GM19467 (cell line): ENCODE results near the gene LCE1E.

Source experiments
- ATAC-seq: cut with Tn5 transposase; IDR thresholded peaks from one replicate; pipeline ENCODE4 v1.9.1; 2021; ENCODE audit warnings: mild to moderate bottlenecking, moderate library complexity; ENCODE audit not compliant: unreplicated experiment

The LCE1E gene, protein sequence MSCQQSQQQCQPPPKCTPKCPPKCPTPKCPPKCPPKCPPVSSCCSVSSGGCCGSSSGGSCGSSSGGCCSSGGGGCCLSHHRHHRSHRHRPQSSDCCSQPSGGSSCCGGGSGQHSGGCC

DNA sequence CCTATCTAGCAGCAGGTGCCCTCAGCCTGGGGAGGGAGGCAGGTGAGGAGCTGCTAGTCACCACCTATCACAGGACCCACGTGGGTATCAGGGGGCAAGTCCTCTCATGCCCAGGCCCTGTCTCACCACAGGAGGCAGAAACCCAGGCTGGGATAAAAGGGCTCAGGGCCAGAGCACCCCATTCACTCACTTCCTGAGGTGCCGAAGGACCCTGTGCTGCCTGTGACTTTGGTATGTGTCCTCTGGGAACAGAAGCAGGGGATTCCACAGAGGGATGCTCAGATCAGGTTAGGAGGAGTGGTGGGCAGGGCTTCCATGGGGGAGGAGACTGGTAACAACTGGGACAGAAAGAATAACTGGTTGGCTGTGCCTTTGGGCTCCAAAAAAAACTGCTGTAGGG is at the start of gene LCE1E:
Gene LCE1E (plus strand): TSS at position 181 of the 400 bp plus-strand sequence. CDS start 1,043 bp downstream, outside the sequence.
- no peak for ATAC-seq

DNA sequence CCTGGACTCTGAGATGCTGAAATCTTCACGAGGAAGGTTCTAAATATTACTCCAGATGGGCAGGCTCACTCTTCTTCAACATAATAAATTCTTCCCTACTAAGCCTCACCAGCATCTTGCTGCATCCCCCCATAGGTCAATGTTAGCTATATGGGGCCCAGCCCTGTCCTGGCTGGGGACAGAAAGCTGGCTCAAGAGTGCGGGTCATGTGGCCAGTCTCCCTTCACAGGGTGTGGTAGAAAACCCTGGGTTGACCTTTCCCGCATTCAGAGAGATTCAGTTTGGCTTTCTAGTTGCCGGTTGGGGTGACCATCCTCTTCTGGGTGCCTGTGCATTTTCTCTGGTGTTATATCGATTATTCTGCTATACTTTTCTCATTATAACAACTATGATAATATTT is 48.1 kb upstream of the LCE1E start:
- ATAC-seq = no peak

DNA sequence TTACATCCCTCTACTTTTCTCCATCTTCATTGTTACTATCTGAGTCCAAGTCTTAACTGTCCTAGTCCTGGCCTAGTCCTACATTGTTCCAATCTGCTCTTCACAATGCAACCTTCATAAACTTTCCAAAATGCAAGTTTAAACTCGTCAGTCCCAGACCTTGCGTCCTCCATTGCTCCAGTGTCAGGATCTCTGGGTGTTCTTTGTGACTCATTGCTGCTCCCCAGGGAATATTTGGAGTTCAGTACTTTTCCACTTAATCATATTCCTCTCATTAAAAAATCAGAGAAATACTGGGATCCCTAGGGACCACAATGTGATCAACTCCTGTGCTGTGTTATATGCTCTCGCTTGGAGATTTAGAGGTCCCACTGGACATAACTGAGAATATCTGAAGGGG is 46.2 kb upstream of the LCE1E start:
- no peak for ATAC-seq

DNA sequence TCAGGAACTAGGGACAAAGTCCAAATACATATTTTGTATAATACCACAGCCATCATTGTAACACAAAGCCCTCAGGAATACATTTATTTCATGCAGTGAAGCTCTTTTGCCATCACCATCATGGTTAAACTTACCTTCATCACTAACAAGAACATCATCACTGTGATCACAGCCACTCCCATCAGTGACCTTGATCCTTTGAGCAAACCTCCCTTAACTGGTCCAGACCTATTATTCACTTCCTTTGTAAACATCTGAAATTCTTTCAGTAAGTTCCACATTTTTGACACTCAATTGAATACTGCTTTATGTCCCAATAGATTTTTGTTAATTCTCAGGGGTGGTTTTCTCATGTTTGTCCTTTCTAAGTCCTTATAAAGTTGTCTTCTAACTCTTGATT is 44.4 kb upstream of the LCE1E start:
- no peak for ATAC-seq

DNA sequence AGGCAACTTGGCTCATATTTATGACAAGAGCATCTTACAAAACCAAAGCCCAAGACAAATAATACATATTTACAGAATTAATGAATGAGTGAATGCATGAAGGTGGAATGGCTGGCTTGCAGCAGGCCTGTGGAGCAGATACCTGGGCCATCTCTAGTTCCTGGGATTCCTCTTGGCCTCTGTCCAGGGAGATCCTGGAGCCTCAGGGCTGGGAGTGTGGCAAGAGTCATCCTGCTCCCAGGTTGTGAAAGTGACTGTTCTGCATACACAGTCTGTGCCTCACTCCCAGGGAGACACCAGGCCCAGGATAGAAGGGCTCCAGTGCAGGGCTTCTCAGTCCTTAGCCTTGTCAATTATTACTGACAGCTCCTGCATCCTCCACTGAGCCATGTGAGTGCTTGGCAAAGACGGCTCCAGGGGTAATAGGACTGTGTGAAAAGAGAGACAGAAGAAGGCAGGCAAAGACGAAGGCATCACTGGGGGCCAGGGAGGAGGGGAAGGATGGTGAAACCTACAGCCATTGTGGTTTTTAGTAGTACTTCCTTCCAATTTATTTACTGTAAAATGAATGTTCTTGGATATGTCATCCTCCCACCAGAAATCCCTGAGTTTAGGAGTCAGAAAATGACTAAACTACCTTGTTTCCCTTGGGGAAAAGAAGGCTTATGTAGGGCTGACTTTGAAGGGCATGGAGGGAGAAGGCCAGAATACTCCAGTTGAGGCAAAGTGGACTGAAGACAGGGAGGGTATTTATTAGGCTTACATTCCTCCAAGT is 42.5 kb upstream of the LCE1E start:
- no peak for ATAC-seq

DNA sequence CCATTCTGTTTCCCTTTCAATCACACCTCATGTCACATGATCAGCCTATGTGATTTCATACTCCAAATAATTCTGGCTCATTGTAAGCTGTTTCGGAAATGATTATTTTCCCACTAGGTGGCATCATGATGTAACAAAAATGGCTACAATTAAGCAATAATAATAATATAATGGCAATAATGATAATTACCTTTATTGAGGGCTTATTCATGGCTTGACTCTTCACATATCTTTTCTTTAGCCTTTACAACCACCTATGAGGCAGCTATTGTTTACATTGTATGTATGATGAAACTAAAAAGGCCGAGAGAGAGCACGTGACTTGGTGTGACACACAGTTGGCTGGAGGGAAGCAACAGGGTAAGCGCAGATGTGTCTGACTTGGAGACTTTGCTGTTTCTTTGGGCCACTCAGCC is 40.8 kb upstream of the LCE1E start:
- no peak for ATAC-seq

DNA sequence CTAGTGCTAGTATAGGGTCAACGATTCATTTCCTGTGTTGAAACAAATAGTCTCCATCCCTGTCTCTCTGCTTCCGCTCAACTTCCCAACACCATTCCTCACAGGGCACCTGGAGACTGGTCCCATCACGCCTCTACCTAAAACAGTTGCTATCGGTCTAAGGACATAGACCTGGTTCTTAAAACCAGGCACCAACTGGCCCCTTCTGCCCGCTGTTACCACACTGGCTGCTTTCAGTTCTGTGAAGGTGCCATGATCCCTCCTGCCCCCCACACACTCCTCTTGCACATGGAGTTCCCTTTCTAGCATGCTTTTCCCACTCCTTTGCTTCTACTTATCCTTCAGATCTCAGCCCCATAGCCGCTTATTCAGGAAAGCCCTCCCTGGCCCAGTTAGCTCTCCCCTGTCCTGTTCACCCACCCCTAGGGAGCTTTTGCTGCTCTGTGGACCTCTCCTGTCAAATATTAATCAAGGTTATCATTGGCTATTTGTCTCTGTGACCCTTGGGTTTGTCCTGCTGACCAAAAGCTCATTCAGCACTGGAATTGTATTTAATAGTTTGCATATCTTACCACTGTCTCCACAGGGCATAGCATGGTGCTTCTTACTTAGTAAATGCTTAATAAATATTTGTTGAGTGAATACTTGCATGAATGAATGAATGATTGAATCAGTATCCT is 40.2 kb upstream of the LCE1E start:
- ATAC-seq = no peak

DNA sequence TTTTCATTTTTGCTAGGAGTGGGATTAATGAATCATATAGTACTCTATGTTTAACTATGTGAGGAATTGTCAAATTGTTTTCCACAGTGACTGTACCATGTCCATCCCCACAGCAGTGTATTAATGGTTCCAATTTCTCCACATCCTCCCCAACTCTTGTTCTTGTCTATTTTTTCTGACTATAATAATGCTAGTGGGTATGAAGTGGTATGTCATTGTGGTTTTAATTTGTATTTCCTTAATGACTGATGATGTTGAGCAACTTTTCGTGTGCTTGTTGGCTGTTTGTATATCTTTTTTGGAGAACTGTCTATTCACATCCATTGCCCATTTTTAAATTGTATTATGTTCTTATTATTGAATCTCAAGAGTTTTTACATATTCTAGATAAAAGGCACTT is 38.2 kb upstream of the LCE1E start:
- ATAC-seq = no peak

DNA sequence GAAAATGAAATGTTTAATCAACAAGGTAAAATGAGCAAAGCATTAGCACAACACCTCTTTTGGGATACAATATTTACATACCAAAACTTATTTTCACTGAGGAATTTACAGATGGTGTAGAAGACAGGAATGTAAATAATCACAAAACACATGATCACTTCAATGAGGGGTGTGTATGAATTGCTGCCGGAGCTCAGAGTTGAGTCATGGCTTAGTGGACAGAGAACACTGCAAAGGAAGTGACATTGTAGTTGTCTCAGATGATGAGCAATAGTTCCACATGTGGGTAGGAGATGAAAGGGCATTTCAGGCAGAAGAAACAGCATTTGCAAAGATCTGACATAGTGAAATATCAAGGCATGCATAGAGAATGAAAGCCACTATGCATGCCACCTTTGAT is 33.8 kb upstream of the LCE1E start:
- ATAC-seq = no peak

DNA sequence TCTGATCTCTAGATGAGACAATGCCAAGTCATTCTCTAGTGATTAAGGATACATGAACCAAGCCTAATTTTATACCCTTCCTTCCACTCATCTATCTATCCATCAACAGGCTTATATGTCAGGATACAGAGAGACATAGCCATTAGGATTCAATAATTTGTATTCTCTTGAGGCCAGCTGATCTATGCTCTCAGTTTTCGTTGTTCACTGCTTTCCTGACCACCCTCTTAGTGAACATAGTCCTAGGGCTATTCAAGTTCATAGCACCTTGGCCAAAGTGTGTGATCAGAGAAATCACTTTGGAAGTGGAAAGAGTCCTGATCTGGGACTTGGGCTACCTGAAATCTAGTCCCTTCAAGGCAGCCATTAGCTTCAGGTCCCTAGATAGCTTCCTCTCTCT is 32.5 kb upstream of the LCE1E start:
- ATAC-seq = no peak

DNA sequence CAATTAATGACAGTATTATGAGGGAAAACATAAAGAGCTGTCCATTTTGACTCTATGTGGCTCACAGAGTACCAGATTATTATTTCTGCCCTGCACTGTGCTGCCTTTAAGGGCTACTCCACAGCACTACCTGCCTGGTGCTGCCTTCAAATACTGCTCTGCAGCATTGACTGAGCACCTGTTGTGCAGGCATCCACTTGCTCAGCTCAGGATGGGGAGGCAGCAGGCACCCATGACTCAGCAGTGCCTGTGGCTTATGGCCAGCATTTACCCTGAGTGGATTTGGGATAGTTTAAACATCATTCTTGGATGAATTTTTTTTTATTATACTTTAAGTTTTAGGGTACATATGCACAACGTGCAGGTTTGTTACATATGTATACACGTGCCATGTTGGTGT is 29.2 kb upstream of the LCE1E start:
- ATAC-seq = no peak

DNA sequence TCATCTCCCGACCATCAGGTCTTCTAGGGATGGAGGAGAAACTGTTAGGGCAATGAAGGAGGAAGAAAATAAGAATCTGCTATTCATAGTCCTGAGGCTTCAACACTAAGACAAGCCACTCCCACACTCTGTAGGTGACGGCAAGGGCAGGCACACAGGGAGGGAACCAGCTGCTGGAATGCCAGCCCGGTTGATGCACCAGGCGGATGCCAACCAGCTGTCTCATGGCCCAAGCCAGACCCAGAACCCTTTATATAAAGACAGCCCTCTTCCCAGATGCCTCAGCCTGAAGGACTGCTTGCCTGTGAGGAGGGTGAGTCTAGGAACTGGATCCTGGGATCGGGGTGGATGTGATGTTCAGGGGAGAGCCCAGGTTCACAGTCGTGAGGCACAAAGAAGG is 28.3 kb upstream of the LCE1E start, which contains the start of gene KPRP:
Gene KPRP (plus strand): TSS at position 279 of the 400 bp plus-strand sequence. CDS start 1,564 bp downstream, outside the sequence.
- no peak for ATAC-seq

DNA sequence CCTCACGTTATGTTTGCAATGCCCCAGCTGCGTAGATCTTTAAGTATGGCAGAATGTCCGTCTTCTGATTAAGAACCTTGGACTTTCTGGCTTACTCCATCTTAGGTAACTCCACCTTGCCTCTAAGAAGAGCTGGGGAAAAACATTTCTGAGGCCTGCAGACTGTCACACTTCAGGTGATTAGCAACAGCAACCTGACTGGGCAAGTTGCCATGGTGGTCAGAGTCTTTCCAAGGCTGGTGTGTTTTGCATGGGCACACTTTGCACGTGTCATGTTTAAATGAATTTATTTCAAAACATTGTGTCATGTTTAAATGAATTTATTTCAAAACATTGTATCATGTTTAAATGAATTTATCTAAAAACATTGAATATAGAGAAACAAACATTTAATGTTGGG is 27.4 kb upstream of the LCE1E start:
- ATAC-seq = no peak

DNA sequence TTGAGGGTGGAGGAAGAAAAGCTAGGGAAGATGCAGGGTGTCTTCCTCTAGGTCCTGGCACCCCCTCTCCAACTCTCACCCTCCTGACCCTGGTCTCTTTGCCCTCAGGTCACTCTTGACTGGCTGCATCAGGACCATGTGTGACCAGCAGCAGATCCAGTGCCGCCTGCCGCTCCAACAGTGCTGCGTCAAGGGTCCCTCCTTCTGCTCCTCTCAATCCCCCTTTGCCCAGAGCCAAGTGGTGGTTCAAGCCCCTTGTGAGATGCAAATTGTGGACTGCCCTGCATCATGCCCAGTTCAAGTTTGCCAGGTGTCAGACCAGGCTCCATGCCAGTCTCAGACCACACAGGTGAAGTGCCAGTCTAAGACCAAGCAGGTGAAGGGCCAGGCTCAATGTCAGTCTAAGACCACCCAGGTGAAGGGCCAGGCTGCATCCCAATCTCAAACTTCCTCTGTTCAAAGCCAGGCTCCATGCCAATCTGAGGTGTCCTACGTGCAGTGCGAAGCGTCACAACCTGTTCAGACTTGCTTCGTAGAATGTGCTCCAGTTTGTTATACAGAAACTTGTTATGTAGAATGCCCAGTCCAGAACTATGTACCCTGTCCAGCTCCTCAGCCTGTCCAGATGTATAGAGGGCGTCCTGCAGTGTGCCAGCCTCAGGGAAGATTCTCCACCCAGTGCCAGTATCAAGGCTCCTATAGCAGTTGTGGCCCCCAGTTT is 26.4 kb upstream of the LCE1E start:
- ATAC-seq = no peak

DNA sequence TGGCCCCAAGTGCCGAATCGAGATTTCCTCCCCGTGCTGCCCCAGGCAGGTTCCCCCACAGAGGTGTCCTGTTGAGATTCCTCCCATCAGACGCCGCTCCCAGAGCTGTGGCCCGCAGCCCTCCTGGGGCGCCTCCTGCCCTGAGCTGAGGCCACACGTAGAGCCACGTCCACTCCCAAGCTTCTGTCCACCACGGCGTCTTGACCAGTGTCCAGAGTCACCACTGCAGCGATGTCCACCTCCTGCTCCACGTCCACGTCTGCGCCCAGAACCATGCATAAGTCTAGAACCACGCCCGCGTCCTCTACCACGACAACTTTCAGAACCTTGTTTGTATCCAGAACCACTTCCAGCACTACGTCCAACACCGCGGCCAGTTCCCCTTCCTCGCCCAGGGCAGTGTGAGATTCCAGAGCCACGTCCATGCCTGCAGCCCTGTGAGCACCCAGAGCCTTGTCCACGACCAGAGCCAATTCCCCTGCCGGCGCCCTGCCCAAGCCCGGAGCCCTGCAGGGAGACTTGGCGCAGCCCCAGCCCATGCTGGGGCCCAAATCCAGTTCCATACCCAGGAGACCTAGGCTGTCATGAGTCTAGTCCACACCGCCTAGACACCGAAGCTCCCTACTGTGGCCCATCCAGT is 25.4 kb upstream of the LCE1E start:
- ATAC-seq = no peak

DNA sequence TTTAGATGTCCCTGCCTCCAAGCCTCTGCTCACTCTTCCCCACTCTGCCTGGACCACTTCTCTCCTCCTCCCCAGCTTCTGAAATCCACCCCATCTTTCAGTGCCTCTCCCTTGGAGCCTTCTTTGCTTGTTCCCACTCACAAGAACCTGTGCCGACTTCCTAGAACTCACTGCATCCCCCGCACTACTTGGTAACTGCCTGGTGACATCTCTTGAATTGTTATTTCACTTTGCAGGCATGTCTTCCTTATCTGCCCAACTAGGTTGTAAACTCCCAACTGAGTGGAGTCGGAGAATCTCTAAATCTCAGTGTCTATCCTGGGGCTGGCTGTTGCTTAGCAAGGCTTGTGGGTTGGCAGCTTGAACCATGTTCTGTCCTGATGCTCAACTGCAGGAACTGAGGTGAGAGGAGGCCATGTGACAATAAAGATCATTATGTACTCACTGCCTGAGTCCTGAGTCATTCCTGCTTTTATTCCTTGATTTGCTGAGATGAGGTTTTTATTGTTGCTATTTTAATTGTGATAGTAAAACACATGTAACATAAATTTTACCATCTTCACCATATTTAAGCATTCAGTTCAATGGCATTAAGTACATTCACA is 24.3 kb upstream of the LCE1E start:
- no peak for ATAC-seq

DNA sequence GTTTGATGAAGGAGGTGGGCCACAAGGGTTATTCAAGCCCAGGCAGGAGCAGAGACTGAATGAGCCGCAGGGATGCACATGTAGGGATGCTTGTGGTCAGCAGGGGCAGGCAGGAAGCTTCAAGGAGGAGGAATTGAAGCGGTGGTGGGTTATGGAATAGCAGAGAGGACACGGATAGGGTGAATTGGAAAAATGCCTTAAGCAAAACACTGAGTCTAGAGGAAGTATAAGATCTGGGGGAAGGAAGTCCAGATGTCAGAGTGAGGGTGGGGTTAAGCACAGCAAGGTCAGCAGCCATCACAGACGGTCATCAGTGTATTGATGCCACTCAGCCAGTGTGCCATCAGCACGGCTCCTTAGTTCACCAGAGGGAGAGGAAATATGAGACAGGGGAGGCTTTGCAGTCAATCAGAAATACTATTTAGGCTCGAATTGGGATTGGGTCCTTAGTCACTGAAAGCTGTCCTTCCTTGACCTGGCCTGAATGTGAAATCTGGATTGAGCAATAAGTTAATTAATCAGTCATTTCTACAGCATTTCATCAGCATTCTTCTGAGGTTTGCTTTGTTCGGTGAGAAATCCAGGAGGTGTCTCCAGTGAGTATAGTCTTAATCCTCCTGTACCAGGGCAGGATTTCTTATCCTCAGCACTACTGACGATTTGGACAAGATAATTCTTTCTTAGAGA is 17.1 kb upstream of the LCE1E start:
- no peak for ATAC-seq

DNA sequence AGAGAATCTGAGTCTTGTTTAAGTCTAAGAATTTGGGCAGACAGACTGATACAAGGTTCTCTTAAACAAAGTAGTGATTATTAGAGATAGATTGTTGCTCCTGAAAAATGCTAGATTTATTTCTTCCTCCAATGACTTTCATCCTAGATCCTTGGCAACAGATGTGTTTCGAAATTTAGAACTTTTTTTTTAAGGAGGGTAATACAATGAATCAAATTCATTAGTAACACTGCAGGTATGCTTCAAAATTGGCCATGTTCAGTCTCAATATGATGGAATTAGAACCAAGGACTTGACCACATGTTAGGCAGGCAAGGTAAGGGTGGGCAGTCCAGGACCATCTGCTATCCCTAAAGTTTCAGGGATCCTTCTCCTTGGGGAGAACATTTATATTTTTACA is 15.6 kb upstream of the LCE1E start:
- ATAC-seq = no peak

DNA sequence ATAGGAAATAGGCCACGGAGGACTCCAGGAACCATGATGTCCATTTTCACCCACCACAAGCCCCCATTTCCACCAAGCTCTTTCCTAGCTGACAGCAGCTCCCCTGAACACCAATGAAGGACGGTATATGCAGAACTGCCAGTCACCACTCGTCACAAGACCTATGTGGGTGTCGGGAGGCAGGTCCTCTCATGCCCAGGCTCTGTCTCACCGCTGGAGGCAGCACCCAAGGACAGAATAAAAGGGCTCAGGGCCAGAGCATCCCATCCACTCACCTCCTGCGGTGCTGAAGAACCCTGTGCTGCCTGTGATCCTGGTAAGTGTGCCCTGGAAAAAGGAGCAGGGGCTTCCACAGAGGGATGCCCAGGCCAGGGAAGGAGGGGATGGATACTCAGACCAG is 11.2 kb upstream of the LCE1E start, which contains the start of gene LCE1F:
Gene LCE1F (plus strand): TSS at position 266 of the 400 bp plus-strand sequence. CDS start 1,232 bp downstream, outside the sequence.
- no peak for ATAC-seq

DNA sequence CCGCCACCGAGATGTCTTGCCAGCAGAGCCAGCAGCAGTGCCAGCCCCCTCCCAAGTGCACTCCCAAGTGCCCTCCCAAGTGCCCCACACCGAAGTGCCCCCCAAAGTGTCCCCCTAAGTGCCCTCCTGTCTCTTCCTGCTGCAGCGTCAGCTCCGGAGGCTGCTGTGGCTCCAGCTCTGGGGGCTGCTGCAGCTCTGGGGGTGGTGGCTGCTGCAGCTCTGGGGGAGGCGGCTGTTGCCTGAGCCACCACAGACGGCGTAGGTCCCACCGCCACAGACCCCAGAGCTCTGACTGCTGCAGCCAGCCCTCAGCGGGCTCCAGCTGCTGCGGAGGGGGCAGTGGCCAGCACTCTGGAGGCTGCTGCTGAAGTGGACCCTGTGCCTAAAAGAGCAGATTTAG is 9.7 kb upstream of the LCE1E start:
- no peak for ATAC-seq
